Left ventricle myocardium inferior (tissue), 1 donor: Measurements from ENCODE around the gene BCAS3. TPM values are rescaled to one million over a fixed set of nuclear protein-coding genes. Genes with fewer than 3 reads are reported as not detected.

ENCODE experiments used
- DNase-seq: peaks from one replicate; pipeline ENCODE4 v3.0.0-alpha.2; 2020
- H3K27ac ChIP-seq: fragments of 200-600 bp; replicated peaks from 2 replicates; pipeline ENCODE4 v1.8.0; 2021
- H3K27me3 ChIP-seq: fragments of 200-600 bp; 2 replicates; pipeline ENCODE4 v1.8.0; 2021; ENCODE audit warnings: low read depth
- H3K36me3 ChIP-seq: fragments of 200-600 bp; 2 replicates; pipeline ENCODE4 v1.8.0; 2021
- H3K4me1 ChIP-seq: fragments of 200-600 bp; 2 replicates; pipeline ENCODE4 v1.8.0; 2021
- H3K4me3 ChIP-seq: fragments of 200-600 bp; 2 replicates; pipeline ENCODE4 v1.8.0; 2021; ENCODE audit warnings: mild to moderate bottlenecking, moderate library complexity
- H3K9me3 ChIP-seq: fragments of 200-600 bp; replicated peaks from 2 replicates; pipeline ENCODE4 v1.8.0; 2021
- CTCF ChIP-seq: fragments of 200-600 bp; IDR thresholded peaks from 2 replicates; pipeline ENCODE4 v1.8.0; 2021; ENCODE audit warnings: antibody characterized with exemption, mild to moderate bottlenecking, borderline replicate concordance
- intact Hi-C: fragments of 100-400 bp; cut with micrococcal nuclease; formaldehyde crosslinking; loops from one replicate; pipeline ENCODE4 v1.11.0; 2022
- total RNA-seq: library from RNA; stranded (reverse); fragmentation: NEBNext Ultra II Directional; extraction: Animal tissue kit (Norgen Biotek cat#: 25700); gene quantifications from one replicate; pipeline ENCODE4 v1.2.1, GENCODE V29; 2021
- donor health status: DM: no; HTN: yes; CAD: no; lungs with severe emphysema.

BCAS3 gene
- total RNA-seq, 1 donor from 2014 or later, result 16.5 TPM

GRCh38 chr17:61200339-61200715 is 522.7 kb downstream of the BCAS3 start:
- no peak for DNase-seq
- no peak for TF ChIP-seq CTCF
- intact Hi-C loops, result no loop called here
- Histone ChIP-seq H3K36me3 (no peaks in the 10 kb centered on the region), H3K9me3 (no peaks in the 10 kb centered on the region), H3K27ac (peak overlapping the region; percentile 60), H3K4me3 (no peak overlapping the region), H3K27me3 (no peaks in the 10 kb centered on the region), H3K4me1 (no peaks in the 10 kb centered on the region)

GRCh38 chr17:61201211-61201610 is 523.6 kb downstream of the BCAS3 start:
- no peak for DNase-seq
- Histone ChIP-seq H3K4me1 (no peaks in the 10 kb centered on the region), H3K27ac (peak overlapping the region; percentile 60), H3K9me3 (no peaks in the 10 kb centered on the region), H3K27me3 (no peaks in the 10 kb centered on the region), H3K36me3 (no peaks in the 10 kb centered on the region), H3K4me3 (no peak overlapping the region)
- no peak for TF ChIP-seq CTCF
- intact Hi-C loops, result no loop called here

GRCh38 chr17:61202564-61202963 is 524.9 kb downstream of the BCAS3 start:
- intact Hi-C loops, result no loop called here
- peak overlapping the region; percentile 71 for H3K27ac ChIP-seq

GRCh38 chr17:61203671-61204131 is 526.0 kb downstream of the BCAS3 start:
- TF ChIP-seq CTCF, result no peak

More at GRCh38 chr17:61202564-61202963, 524.9 kb downstream of the BCAS3 start:
- H3K36me3 ChIP-seq, result no peaks in the 10 kb centered on the region
- DNase-seq, result no peak
- H3K4me1 ChIP-seq, result no peaks in the 10 kb centered on the region
- no peaks in the 10 kb centered on the region for H3K27me3 ChIP-seq
- H3K4me3 ChIP-seq, result no peak overlapping the region
- H3K9me3 ChIP-seq, result no peaks in the 10 kb centered on the region
- no peak for TF ChIP-seq CTCF

GRCh38 chr17:61204456-61204855 is 526.8 kb downstream of the BCAS3 start:
- H3K27ac ChIP-seq, result peak overlapping the region; percentile 71
- DNase-seq, result no peak
- H3K9me3 ChIP-seq, result no peaks in the 10 kb centered on the region
- peaks cover 8% of the 10 kb centered on the region for H3K4me1 ChIP-seq
- no peak for TF ChIP-seq CTCF
- no peak overlapping the region for H3K4me3 ChIP-seq
- intact Hi-C loops, result no loop called here
- no peaks in the 10 kb centered on the region for H3K36me3 ChIP-seq
- H3K27me3 ChIP-seq, result no peaks in the 10 kb centered on the region

More at GRCh38 chr17:61203671-61204131, 526.0 kb downstream of the BCAS3 start:
- intact Hi-C loops, result no loop called here
- no peak for DNase-seq
- Histone ChIP-seq H3K27me3 (no peaks in the 10 kb centered on the region), H3K27ac (peak overlapping the region; percentile 71), H3K9me3 (no peaks in the 10 kb centered on the region), H3K4me1 (peaks cover under 1% of the 10 kb centered on the region), H3K36me3 (no peaks in the 10 kb centered on the region), H3K4me3 (no peak overlapping the region)

GRCh38 chr17:61205401-61205800 is 527.8 kb downstream of the BCAS3 start:
- no peak for DNase-seq
- no peak for TF ChIP-seq CTCF
- peaks cover 18% of the 10 kb centered on the region for H3K4me1 ChIP-seq
- H3K27me3 ChIP-seq, result no peaks in the 10 kb centered on the region
- intact Hi-C loops, result no loop called here
- H3K36me3 ChIP-seq, result no peaks in the 10 kb centered on the region
- H3K9me3 ChIP-seq, result no peaks in the 10 kb centered on the region
- no peak overlapping the region for H3K4me3 ChIP-seq
- H3K27ac ChIP-seq, result peak overlapping the region; percentile 71
